GM12801 (cell line): ENCODE results near the gene MEF2C.

ENCODE experiments used
- CTCF ChIP-seq: IDR thresholded peaks from one replicate; pipeline ENCODE4 v1.5.1; 2011; ENCODE audit warnings: control low read depth; ENCODE audit not compliant: insufficient read length; ENCODE audit errors: extremely low read depth

MEF2C gene

GRCh38 chr5:88824892-88825583, 57.9 kb downstream of the MEF2C start:
- no peak for TF ChIP-seq CTCF

GRCh38 chr5:88824141-88824540, 58.8 kb downstream of the MEF2C start:
- no peak for TF ChIP-seq CTCF

- TF ChIP-seq CTCF = no peak
Measured at GRCh38 chr5:88823201-88823600, 59.8 kb downstream of the MEF2C start.

GRCh38 chr5:88821161-88821560, 61.8 kb downstream of the MEF2C start:
- TF ChIP-seq CTCF = no peak

GRCh38 chr5:88820581-88820980, 62.4 kb downstream of the MEF2C start:
- no peak for TF ChIP-seq CTCF

- no peak for TF ChIP-seq CTCF
Measured at GRCh38 chr5:88819301-88819999, 63.5 kb downstream of the MEF2C start.

- TF ChIP-seq CTCF = no peak
Measured at GRCh38 chr5:88818296-88818695, 64.7 kb downstream of the MEF2C start.
